ENCODE measurements around the gene TBCCD1.
A peak's percentile ranks its signal among the peaks of the same experiment; 100 is the strongest.

The TBCCD1 gene

DNA sequence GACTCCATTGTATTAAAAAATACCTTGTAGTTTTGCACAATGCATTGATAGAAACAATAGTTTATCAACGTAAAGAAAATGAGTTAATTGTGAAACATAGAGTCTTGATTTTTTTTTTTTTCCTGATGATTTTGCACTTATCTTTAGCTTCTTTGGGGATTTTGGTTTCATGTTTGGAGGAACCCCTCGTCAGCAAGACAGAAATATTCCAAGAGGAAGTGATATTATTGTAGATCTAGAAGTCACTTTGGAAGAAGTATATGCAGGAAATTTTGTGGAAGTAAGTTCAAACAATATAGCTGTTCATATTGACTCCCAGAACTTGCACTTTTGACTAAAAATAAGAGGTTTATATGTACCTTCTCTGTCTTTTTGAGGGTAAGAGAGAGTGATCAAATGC lies 10.4 kb upstream of the TBCCD1 start:
- TF ChIP-seq FOXM1 (IDR thresholded peaks at IDR 0.05; ENCODE audit: borderline replicate concordance, low read depth) = no peak

DNA sequence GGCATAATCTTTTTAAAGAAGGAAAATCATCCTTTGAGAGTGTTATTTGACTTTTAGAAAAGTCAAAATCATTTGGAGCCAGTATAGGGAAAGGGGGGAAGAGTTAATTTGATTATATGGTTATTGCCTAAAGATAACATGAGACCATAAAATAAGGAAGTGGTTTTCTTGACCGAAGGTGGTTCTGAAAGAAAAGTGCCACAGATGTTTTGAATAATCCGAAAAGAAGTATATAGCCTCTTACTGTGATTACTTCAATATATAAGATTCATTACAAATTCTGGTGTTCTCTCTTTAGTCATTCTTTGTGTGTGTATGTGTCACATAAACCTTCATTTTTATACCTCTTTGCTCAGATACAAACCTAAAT lies 4.5 kb upstream of the TBCCD1 start:
- TF ChIP-seq TCF12 (IDR thresholded peaks at IDR 0.05; ENCODE audit: low read depth) (no peak), FOXM1 (IDR thresholded peaks at IDR 0.05; ENCODE audit: borderline replicate concordance, low read depth) (no peak), EP300 (IDR thresholded peaks at IDR 0.05; ENCODE audit: borderline replicate concordance) (no peak), CREB1 (IDR thresholded peaks at IDR 0.05; ENCODE audit: low read depth) (no peak), ZBTB7A (IDR thresholded peaks at IDR 0.05; ENCODE audit: low read depth) (no peak)
- TF ChIP-seq, protein P1, sequence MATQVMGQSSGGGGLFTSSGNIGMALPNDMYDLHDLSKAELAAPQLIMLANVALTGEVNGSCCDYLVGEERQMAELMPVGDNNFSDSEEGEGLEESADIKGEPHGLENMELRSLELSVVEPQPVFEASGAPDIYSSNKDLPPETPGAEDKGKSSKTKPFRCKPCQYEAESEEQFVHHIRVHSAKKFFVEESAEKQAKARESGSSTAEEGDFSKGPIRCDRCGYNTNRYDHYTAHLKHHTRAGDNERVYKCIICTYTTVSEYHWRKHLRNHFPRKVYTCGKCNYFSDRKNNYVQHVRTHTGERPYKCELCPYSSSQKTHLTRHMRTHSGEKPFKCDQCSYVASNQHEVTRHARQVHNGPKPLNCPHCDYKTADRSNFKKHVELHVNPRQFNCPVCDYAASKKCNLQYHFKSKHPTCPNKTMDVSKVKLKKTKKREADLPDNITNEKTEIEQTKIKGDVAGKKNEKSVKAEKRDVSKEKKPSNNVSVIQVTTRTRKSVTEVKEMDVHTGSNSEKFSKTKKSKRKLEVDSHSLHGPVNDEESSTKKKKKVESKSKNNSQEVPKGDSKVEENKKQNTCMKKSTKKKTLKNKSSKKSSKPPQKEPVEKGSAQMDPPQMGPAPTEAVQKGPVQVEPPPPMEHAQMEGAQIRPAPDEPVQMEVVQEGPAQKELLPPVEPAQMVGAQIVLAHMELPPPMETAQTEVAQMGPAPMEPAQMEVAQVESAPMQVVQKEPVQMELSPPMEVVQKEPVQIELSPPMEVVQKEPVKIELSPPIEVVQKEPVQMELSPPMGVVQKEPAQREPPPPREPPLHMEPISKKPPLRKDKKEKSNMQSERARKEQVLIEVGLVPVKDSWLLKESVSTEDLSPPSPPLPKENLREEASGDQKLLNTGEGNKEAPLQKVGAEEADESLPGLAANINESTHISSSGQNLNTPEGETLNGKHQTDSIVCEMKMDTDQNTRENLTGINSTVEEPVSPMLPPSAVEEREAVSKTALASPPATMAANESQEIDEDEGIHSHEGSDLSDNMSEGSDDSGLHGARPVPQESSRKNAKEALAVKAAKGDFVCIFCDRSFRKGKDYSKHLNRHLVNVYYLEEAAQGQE (IDR thresholded peaks at IDR 0.05; ENCODE audit: low read depth) = no peak
- TF ChIP-seq, protein P2, sequence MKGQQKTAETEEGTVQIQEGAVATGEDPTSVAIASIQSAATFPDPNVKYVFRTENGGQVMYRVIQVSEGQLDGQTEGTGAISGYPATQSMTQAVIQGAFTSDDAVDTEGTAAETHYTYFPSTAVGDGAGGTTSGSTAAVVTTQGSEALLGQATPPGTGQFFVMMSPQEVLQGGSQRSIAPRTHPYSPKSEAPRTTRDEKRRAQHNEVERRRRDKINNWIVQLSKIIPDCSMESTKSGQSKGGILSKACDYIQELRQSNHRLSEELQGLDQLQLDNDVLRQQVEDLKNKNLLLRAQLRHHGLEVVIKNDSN (IDR thresholded peaks at IDR 0.05) = no peak

DNA sequence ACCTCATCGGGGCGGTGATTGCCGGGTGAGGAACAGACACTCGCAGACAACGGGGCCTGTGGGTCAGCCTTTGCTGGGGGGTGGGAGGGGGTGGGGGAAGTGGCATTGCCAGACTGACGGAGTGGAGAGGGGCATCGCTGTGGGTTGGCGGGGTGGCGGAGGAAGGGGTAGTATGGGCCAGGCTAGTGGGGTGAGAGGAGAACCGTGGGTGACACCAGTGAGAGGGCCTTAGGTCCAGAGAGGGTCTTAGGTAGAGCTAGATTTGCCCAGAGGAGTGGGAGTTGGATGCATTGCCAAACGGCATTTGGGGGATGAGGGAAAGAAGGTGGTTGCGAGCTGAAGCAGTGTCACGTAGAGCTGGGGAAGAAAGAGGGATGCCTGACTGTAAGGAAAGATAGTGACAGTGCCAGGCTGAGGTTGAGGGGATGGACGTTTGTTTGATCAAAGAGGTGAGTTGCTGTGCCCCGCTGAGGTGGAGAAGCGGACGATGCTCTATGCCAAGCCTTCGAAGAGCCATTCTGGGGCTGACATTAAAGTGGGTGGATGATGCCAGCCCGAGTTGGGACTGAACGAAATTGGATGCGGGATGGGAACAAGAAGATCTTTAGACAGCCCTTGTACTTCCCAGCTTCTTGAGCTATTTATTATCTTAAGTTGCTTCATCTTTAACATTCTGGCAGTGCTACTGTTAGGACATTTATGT lies 4.0 kb upstream of the TBCCD1 start:
- TF ChIP-seq ZBTB7A (IDR thresholded peaks at IDR 0.05; ENCODE audit: low read depth) = no peak
- TF ChIP-seq YY1 (IDR thresholded peaks at IDR 0.05; ENCODE audit: low read depth) = no peak
- TF ChIP-seq TCF12 (IDR thresholded peaks at IDR 0.05; ENCODE audit: low read depth) = no peak
- no peak for TF ChIP-seq FOXM1 (IDR thresholded peaks at IDR 0.05; ENCODE audit: borderline replicate concordance, low read depth)
- TF ChIP-seq TEAD4 (IDR thresholded peaks at IDR 0.05) = no peak
- no peak for TF ChIP-seq TAF1 (IDR thresholded peaks at IDR 0.05; ENCODE audit: low read depth)
- TF ChIP-seq, protein P3, sequence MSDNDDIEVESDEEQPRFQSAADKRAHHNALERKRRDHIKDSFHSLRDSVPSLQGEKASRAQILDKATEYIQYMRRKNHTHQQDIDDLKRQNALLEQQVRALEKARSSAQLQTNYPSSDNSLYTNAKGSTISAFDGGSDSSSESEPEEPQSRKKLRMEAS (IDR thresholded peaks at IDR 0.05) = no peak
- TF ChIP-seq RAD21 (IDR thresholded peaks at IDR 0.05; ENCODE audit: low read depth) = no peak
- TF ChIP-seq EGR1 (IDR thresholded peaks at IDR 0.05) = no peak
- TF ChIP-seq EP300 (IDR thresholded peaks at IDR 0.05; ENCODE audit: borderline replicate concordance) = no peak
- TF ChIP-seq, protein P2 (IDR thresholded peaks at IDR 0.05) = no peak

DNA sequence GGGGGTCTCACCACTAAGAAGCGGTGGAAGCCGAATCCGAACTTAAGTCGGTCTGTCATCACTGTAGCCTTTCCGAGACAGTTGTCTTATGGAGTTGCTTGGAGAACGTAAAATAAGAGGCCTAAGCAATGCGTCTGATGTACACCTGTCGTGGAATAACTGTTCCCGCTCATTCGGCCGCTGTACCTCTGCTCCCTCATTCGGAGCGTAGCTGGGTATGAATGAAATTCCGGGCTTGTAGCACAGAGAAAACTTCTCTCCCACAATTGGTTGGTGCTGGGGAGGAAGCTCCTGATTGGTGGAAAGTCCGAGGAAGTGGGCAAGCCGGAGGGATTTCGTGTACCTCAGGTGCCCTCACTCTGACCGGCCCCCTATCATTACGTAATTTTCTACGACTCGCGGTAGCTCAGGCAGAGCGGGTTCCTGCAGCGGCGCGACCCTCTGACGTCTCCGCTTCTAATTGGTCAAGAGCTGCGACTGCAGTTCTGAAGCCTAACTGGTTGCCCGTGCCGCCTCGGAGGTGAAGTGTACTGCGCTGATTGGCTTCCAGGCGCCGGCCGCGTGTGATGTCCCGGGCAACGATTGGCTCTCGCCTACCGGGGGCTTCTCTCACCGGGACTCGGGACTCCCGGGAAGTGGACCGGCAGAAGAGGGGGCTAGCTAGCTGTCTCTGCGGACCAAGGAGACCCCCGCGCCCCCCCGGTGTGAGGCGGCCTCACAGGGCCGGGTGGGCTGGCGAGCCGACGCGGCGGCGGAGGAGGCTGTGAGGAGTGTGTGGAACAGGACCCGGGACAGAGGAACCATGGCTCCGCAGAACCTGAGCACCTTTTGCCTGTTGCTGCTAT lies 3.2 kb upstream of the TBCCD1 start, which contains the start of gene DNAJB11:
TSS of gene DNAJB11 (plus strand) at position 625 of the 845 bp plus-strand sequence. CDS start at position 803, 178 bp downstream.
- TF ChIP-seq YY1 (IDR thresholded peaks at IDR 0.05; ENCODE audit: low read depth) (0 out of 2 replicates have a peak, but pooled peaks have one; percentile 55), EP300 (IDR thresholded peaks at IDR 0.05; ENCODE audit: borderline replicate concordance) (no peak; the same call in 1 of the 2 replicates), EGR1 (IDR thresholded peaks at IDR 0.05) (no peak), NFIC (IDR thresholded peaks at IDR 0.05) (no peak), TAF1 (IDR thresholded peaks at IDR 0.05; ENCODE audit: low read depth) (peak; percentile 91), TEAD4 (IDR thresholded peaks at IDR 0.05) (peak; percentile 89), ZBTB7A (IDR thresholded peaks at IDR 0.05; ENCODE audit: low read depth) (no peak; the same call in 1 of the 2 replicates), CREB1 (IDR thresholded peaks at IDR 0.05; ENCODE audit: low read depth) (peak; percentile 98), CEBPB (IDR thresholded peaks at IDR 0.05) (peak; percentile 89), RAD21 (IDR thresholded peaks at IDR 0.05; ENCODE audit: low read depth) (no peak), TCF12 (IDR thresholded peaks at IDR 0.05; ENCODE audit: low read depth) (peak; percentile 27; the same call in 1 of the 2 replicates), FOXM1 (IDR thresholded peaks at IDR 0.05; ENCODE audit: borderline replicate concordance, low read depth) (peak; percentile 81)
- TF ChIP-seq, protein P2 (IDR thresholded peaks at IDR 0.05) = peak; percentile 54
- TF ChIP-seq, protein P1 (IDR thresholded peaks at IDR 0.05; ENCODE audit: low read depth) = no peak
- TF ChIP-seq, protein P3 (IDR thresholded peaks at IDR 0.05) = peak; percentile 76; the same call in 1 of the 2 replicates

DNA sequence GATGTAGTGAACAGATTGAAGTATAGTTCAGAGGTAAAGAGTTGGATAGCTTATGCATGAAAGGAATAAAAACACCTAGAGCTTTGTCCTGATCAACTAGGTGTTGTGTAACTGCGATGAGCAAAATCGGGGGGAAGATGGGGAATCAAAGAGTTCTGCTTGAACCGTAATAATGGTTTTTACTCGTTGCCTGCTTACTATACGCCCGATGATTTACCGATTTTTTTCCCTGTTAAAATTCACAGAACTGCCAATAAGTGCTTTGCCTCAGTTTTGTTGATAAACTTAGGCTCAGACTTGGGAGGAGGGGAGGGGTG lies 2.6 kb upstream of the TBCCD1 start:
- TF ChIP-seq EP300 (IDR thresholded peaks at IDR 0.05; ENCODE audit: borderline replicate concordance) (no peak), ZBTB7A (IDR thresholded peaks at IDR 0.05; ENCODE audit: low read depth) (0 out of 2 replicates have a peak, but pooled peaks have one; percentile 49)

Measured in Ishikawa (cell line).